GM12878 (cell line): ENCODE data around the gene SLC2A5. TPM values are rescaled to one million over a fixed set of nuclear protein-coding genes. Genes with fewer than 3 reads are reported as not detected.
A peak's percentile ranks its signal among the peaks of the same experiment; 100 is the strongest.

Experiments used
- ATAC-seq: fragments of 200-7000 bp; cut with Tn5 transposase; 3 replicates; pipeline ENCODE4 v1.9.1; 2020; ENCODE audit warnings: mild to moderate bottlenecking, moderate library complexity
- BruUV-seq: library from RNA; stranded (reverse); fragments of 400-500 nt; replicated peaks from 2 replicates; lab custom pipeline; 2021; lab: Mats Ljungman, UMichigan
- CTCF ChIA-PET: fragments of 300-600 bp; sonication (Branson Sonifier 250); formaldehyde crosslinking; extraction: SDS; loops from one replicate; lab custom pipeline; 2021; ENCODE audit warnings: inconsistent platforms; lab: Yijun Ruan, JAX
- POLR2A ChIA-PET: fragments of 350-600 bp; formaldehyde crosslinking; extraction: SDS; loops from one replicate; lab custom pipeline; 2021; ENCODE audit warnings: inconsistent platforms; lab: Charles Lee
- RAD21 ChIA-PET: fragments of 300-600 bp; sonication (Branson Sonifier 250); formaldehyde crosslinking; loops from one replicate; lab custom pipeline; 2023; ENCODE audit warnings: antibody characterized with exemption; ENCODE audit not compliant: unreplicated experiment; lab: Charles Lee
- SMC1A ChIA-PET: fragments of 300-600 bp; sonication (Branson Sonifier 250); formaldehyde crosslinking; loops from one replicate; lab custom pipeline; 2023; ENCODE audit not compliant: unreplicated experiment, uncharacterized antibody; lab: Charles Lee
- DNase-seq: peaks from one replicate; pipeline ENCODE4 v3.0.0-alpha.2; 2011; ENCODE audit warnings: low read depth, low spot score
- FAIRE-seq: peaks from 3 replicates; lab custom pipeline; 2011; peaks lifted over from hg19 to GRCh38; lab: Jason Lieb, UNC
- H2AFZ ChIP-seq: 2 replicates; pipeline ENCODE4 v1.6.0; 2011; ENCODE audit warnings: low read depth, low read length, control low read depth; ENCODE audit not compliant: control insufficient read depth
- H3K27ac ChIP-seq: 2 replicates; pipeline ENCODE4 v1.5.1; 2011; ENCODE audit warnings: control low read depth; ENCODE audit not compliant: control insufficient read depth, insufficient read depth
- H3K27me3 ChIP-seq, 2 experiments: replicated peaks in 1 of 2; 2 replicates each; pipeline versions ENCODE4 v1.6.0 to v1.6.1; 2011; ENCODE audit warnings: low read length in 1 of 2; ENCODE audit not compliant: control insufficient read depth in 2 of 2, insufficient read depth in 2 of 2
- H3K36me3 ChIP-seq, 2 experiments: 2 replicates each; pipeline ENCODE4 v1.5.1; 2011; ENCODE audit warnings: low read length in 1 of 2; ENCODE audit not compliant: control insufficient read depth in 2 of 2, insufficient read depth in 2 of 2
- H3K4me1 ChIP-seq: 2 replicates; pipeline ENCODE4 v1.6.1; 2011; ENCODE audit warnings: mild to moderate bottlenecking, low read length, moderate library complexity, mixed read lengths; ENCODE audit not compliant: control insufficient read depth, insufficient read depth
- H3K4me2 ChIP-seq: 2 replicates; pipeline ENCODE4 v1.6.0; 2011; ENCODE audit warnings: control low read depth; ENCODE audit not compliant: control insufficient read depth, insufficient read depth
- H3K4me3 ChIP-seq: fragments of 200-600 bp; sonication (generic); 2 replicates; pipeline ENCODE4 v1.5.1; 2016
- H3K79me2 ChIP-seq: 2 replicates; pipeline ENCODE4 v1.6.0; 2011; ENCODE audit warnings: low read length; ENCODE audit not compliant: control insufficient read depth, insufficient read depth
- H3K9ac ChIP-seq: 2 replicates; pipeline ENCODE4 v1.8.0; 2011; ENCODE audit warnings: low read length, control low read depth, mixed read lengths; ENCODE audit not compliant: control insufficient read depth, insufficient read depth
- H3K9me3 ChIP-seq: replicated peaks from 3 replicates; pipeline ENCODE4 v1.5.1; 2011; ENCODE audit warnings: mild to moderate bottlenecking, low read length; ENCODE audit not compliant: control insufficient read depth, insufficient read depth
- H4K20me1 ChIP-seq: 2 replicates; pipeline ENCODE4 v1.6.0; 2011; ENCODE audit not compliant: control insufficient read depth, insufficient read depth
- CEBPB ChIP-seq, 2 experiments: fragments of 150-350 bp in 1 of 2; IDR thresholded peaks; 2 replicates each; pipeline ENCODE4 v1.6.1; 2012 to 2014; ENCODE audit warnings: low read depth in 2 of 2, low read length in 2 of 2, borderline replicate concordance in 1 of 2, inconsistent platforms in 1 of 2
- E2F4 ChIP-seq: IDR thresholded peaks from 2 replicates; pipeline ENCODE4 v1.6.1; 2012; ENCODE audit warnings: low read depth, low read length, improper control_type of control experiment
- E4F1 ChIP-seq: fragments of 450-650 bp; IDR thresholded peaks from 2 replicates; pipeline ENCODE4 v1.6.1; 2018; ENCODE audit warnings: borderline replicate concordance, mild to moderate bottlenecking; ENCODE audit not compliant: partially characterized antibody
- EGR1 ChIP-seq, 2 experiments: IDR thresholded peaks; 1 replicate in 1 of 2; 2 replicates in 1 of 2; pipeline ENCODE4 v1.6.1; 2011 to 2012; ENCODE audit warnings: low read depth in 2 of 2, low read length in 2 of 2, borderline replicate concordance in 1 of 2, mild to moderate bottlenecking in 1 of 2, moderate library complexity in 1 of 2
- ETV6 ChIP-seq, 2 experiments: fragments of 450-650 bp in 1 of 2; IDR thresholded peaks in 1 of 2; conservative IDR thresholded peaks in 1 of 2; 2 replicates each; pipeline ENCODE4 v1.6.1; 2014; ENCODE audit warnings: antibody characterized with exemption in 1 of 2, borderline replicate concordance in 1 of 2, low read depth in 1 of 2, mild to moderate bottlenecking in 1 of 2, moderate library complexity in 1 of 2
- HDAC6 ChIP-seq: fragments of 200-600 bp; sonication (generic); IDR thresholded peaks from one replicate; pipeline ENCODE4 v1.8.0; 2017; ENCODE audit warnings: antibody characterized with exemption; ENCODE audit not compliant: unreplicated experiment
- IKZF2 ChIP-seq, 2 experiments: fragments of 450-650 bp; IDR thresholded peaks; 2 replicates each; pipeline ENCODE4 v1.6.1; 2017; ENCODE audit warnings: mild to moderate bottlenecking in 2 of 2, moderate library complexity in 2 of 2
- PAX5 ChIP-seq: IDR thresholded peaks from 2 replicates; pipeline ENCODE4 v1.6.1; 2011; ENCODE audit warnings: low read depth, low read length, borderline replicate concordance
- POU2F2 ChIP-seq: IDR thresholded peaks from 3 replicates; pipeline ENCODE4 v1.6.1; 2011; ENCODE audit warnings: low read depth, mild to moderate bottlenecking, low read length, borderline replicate concordance
- SMARCA5 ChIP-seq: fragments of 450-650 bp; IDR thresholded peaks from 2 replicates; pipeline ENCODE4 v1.6.1; 2017; ENCODE audit warnings: mild to moderate bottlenecking
- STAT3 ChIP-seq: IDR thresholded peaks from 2 replicates; pipeline ENCODE4 v1.6.1; 2011; ENCODE audit warnings: low read depth, low read length, improper control_type of control experiment
- SUPT20H ChIP-seq: IDR thresholded peaks from 2 replicates; pipeline ENCODE4 v1.6.1; 2011; ENCODE audit warnings: low read depth, mild to moderate bottlenecking, low read length, moderate library complexity, borderline replicate concordance; ENCODE audit not compliant: control insufficient read depth
- TBL1XR1 ChIP-seq: IDR thresholded peaks from 2 replicates; pipeline ENCODE4 v1.6.1; 2012; ENCODE audit warnings: low read depth, low read length, improper control_type of control experiment
- ZNF622 ChIP-seq: fragments of 450-650 bp; IDR thresholded peaks from 2 replicates; pipeline ENCODE4 v1.6.1; 2017; ENCODE audit warnings: mild to moderate bottlenecking, inconsistent platforms
- WGBS: methylation state at CpG from one replicate; pipeline ENCODE4 v1.1.6; 2016; ENCODE audit warnings: low lambda C conversion rate; ENCODE audit not compliant: insufficient replicate concordance, insufficient coverage; ENCODE audit errors: missing lambda C conversion rate; 5-methylcytosine and 5-hydroxymethylcytosine counted together
- in situ Hi-C: fragments of 300-500 bp; cut with MboI; formaldehyde crosslinking; loops from 9 replicates; pipeline ENCODE4 v1.14.3; 2018; ENCODE audit warnings: mixed read lengths
- intact Hi-C: fragments of 100-400 bp; cut with micrococcal nuclease; formaldehyde crosslinking; loops from one replicate; pipeline ENCODE4 v1.14.2; 2022; ENCODE audit not compliant: unreplicated experiment
- polyA plus RNA-seq, 11 experiments: library from polyadenylated mRNA; depleted of rRNA in 4 of 11; unstranded in 6 of 11; stranded (reverse) in 5 of 11; fragments of >200 nt; fragmentation: Nextera tagmentation in 4 of 11; fragmentation: Illumina TruSeq in 1 of 11; extraction: Ambion mirVana in 4 of 11; extraction: Trizol in 1 of 11; gene quantifications; 1 replicate in 1 of 11; 2 replicates in 10 of 11; pipeline versions ENCODE4 v1.2.1 to v1.2.3, GENCODE V29; 2011 to 2016; ENCODE audit warnings: inconsistent platforms in 2 of 11, missing spikeins in 2 of 11, low read depth in 1 of 11
- total RNA-seq, 4 experiments: library from RNA; depleted of rRNA in 3 of 4; stranded (reverse); fragments of >200 nt in 3 of 4; fragmentation: Illumina TruSeq in 1 of 4; extraction: Trizol in 1 of 4; gene quantifications; 2 replicates each; pipeline versions ENCODE4 v1.2.1 to v1.2.3, GENCODE V29; 2013 to 2021

The SLC2A5 gene
- total and polyA plus RNA-seq, 10 of the 15 experiments (the other 5 are each of a cell fraction or from before 2014, with no cell fraction given), result 4.5 to 76.6 (median 23.9) TPM

DNA sequence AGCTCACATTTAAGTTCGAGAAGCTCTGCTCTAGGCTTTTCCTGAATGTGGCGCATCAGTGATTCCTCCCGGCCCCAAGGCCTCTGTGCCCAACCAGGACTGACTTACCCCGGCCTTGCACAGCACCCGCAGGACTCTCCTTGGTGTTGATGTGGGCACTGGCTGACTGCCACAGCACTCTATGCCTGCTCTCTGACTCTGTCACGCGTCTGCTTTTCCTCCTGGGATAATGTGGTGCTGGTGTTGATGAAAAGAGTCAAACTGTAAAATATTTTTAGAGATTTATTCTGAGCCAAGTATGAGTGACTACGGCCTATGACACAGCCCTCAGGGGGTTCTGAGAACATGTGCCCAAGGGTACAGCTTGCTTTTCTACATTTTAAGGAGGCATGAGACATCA lies 15.5 kb upstream of the SLC2A5 start (continued):
- TF ChIP-seq E2F4 (no peak), E4F1 (no peak), TBL1XR1 (no peak), ZNF622 (no peak), PAX5 (no peak), EGR1 (IDR thresholded peaks at IDR 0.05; ENCODE audit: borderline replicate concordance in 1 of 2, low read depth in 2 of 2, low read length in 2 of 2) (no peak), ETV6 (conservative IDR thresholded peaks at IDR 0.05 in 1 of 2, IDR thresholded peaks at IDR 0.05 in 1 of 2; ENCODE audit: borderline replicate concordance in 1 of 2, low read depth in 1 of 2) (no peak)

GRCh38 chr1:9081473-9081872 lies 12.0 kb upstream of the SLC2A5 start:
- Histone ChIP-seq H2AFZ (no peak overlapping the region), H4K20me1 (no peaks in the 10 kb centered on the region), H3K4me1 (peaks cover 46% of the 10 kb centered on the region), H3K27ac (peak overlapping the region; percentile 92), H3K36me3 (no peaks in the 10 kb centered on the region), H3K9ac (no peak overlapping the region), H3K9me3 (peaks cover 3% of the 10 kb centered on the region), H3K79me2 (no peaks in the 10 kb centered on the region), H3K4me3 (no peak overlapping the region), H3K27me3 (no peaks in the 10 kb centered on the region), H3K4me2 (no peak overlapping the region)
- ChIA-PET POLR2A (interaction anchor here (0.6 to 4.5 kb wide), 10 partner anchors 12 to 343 kb away, joined by 3 to 45 read pairs (median 5); no protein-coding TSS in a partner anchor), RAD21 (interaction anchor here (0.7 to 2.3 kb wide), 7 partner anchors 13 to 185 kb away, joined by 3 to 15 read pairs (median 5); partner anchors contain the start of gene GPR157), SMC1A (interaction anchor here (0.8 to 4.8 kb wide), 12 partner anchors 8 to 154 kb away, joined by 3 to 59 read pairs (median 8); partner anchors contain the start of gene SLC2A5), CTCF (interaction anchor here (0.6 to 4.0 kb wide), 12 partner anchors 11 to 220 kb away, joined by 3 to 26 read pairs (median 4); no protein-coding TSS in a partner anchor)
- whole genome bisulfite sequencing, result 50% methylated on average over 3 of the region's 3 CpGs
- DNase-seq (no peak), ATAC-seq (peak; percentile 8; the same call in 1 of the 3 replicates), FAIRE-seq (no peak)
- BruUV-seq, result no TSS peak
- TF ChIP-seq PAX5 (no peak), IKZF2 (IDR thresholded peaks at IDR 0.05) (0 out of 4 replicates have a peak, but pooled peaks of 1 of the 2 experiments have one; percentile 15), STAT3 (no peak), HDAC6 (no peak), SUPT20H (no peak), POU2F2 (0 out of 3 replicates have a peak, but pooled peaks have one; percentile 52), CEBPB (IDR thresholded peaks at IDR 0.05; ENCODE audit: borderline replicate concordance in 1 of 2, low read depth in 2 of 2, low read length in 2 of 2) (no peak), SMARCA5 (no peak)
- intact Hi-C loops (loop anchor here (2.0 kb wide), 1 partner anchor 45 kb away; no protein-coding TSS in a partner anchor), in situ Hi-C loops (no loop called here)
